Measurements from ENCODE around the gene NMT1.

The NMT1 gene

GRCh38 chr17:45096926-45097325, 35.8 kb downstream of the NMT1 start (continued):
- TF ChIP-seq WT1 (tag by site-specific recombination; IDR thresholded peaks at IDR 0.05), result no peak
- no peak for TF ChIP-seq ZBTB17 (tag by site-specific recombination; IDR thresholded peaks at IDR 0.05)
- TF ChIP-seq ZNF76 (tag by site-specific recombination; IDR thresholded peaks at IDR 0.05; ENCODE audit: borderline replicate concordance, low read depth), result no peak
- TF ChIP-seq HOXC10 (CRISPR knock-in tag; IDR thresholded peaks at IDR 0.05), result no peak
- no peak for TF ChIP-seq ZNF701 (tag by site-specific recombination; IDR thresholded peaks at IDR 0.05)
- TF ChIP-seq ZNF707 (tag by site-specific recombination; IDR thresholded peaks at IDR 0.05), result no peak

GRCh38 chr17:45098081-45098868, 37.2 kb downstream of the NMT1 start:
- H3K27ac ChIP-seq (ENCODE audit: extremely low read depth, low read depth, low read length), result peak overlapping the region; percentile 37; the same call in 1 of the 2 replicates
- no peak overlapping the region for H3K4me3 ChIP-seq (ENCODE audit: low read depth, low read length)
- no peaks in the 10 kb centered on the region for H3K9me3 ChIP-seq (ENCODE audit: control insufficient read depth, insufficient read depth, low read depth, low read length)
- CTCF ChIA-PET, result interaction anchor here (0.6 to 5.6 kb wide), 44 partner anchors 10 to 566 kb away, joined by 3 to 71 read pairs (median 4); partner anchors contain the start of genes ACBD4, GFAP and PLCD3
- peaks cover 60 to 90% of the 10 kb centered on the region in 2 experiments for H3K36me3 ChIP-seq (ENCODE audit: control insufficient read depth in 2 of 2, insufficient read depth in 1 of 2, low read length in 2 of 2)
- TF ChIP-seq ZNF157 (tag by site-specific recombination; IDR thresholded peaks at IDR 0.05) (peak; percentile 62; the same call in 1 of the 2 replicates), ZNF654 (tag by site-specific recombination; IDR thresholded peaks at IDR 0.05; ENCODE audit: low read depth) (no peak), ZNF707 (tag by site-specific recombination; IDR thresholded peaks at IDR 0.05) (no peak)
- no peaks in the 10 kb centered on the region for H3K4me1 ChIP-seq (ENCODE audit: control insufficient read depth, insufficient read depth, low read length)
- POLR2A ChIA-PET, result interaction anchor here (1.0 kb wide), 1 partner anchor 42 kb away, joined by 3 read pairs; no protein-coding TSS in a partner anchor

- Histone ChIP-seq H3K27ac (ENCODE audit: extremely low read depth, low read depth, low read length) (no peak overlapping the region), H3K9me3 (ENCODE audit: control insufficient read depth, insufficient read depth, low read depth, low read length) (no peaks in the 10 kb centered on the region), H3K4me1 (ENCODE audit: control insufficient read depth, insufficient read depth, low read length) (no peaks in the 10 kb centered on the region), H3K4me3 (ENCODE audit: low read depth, low read length) (no peak overlapping the region), H3K36me3 (ENCODE audit: control insufficient read depth in 2 of 2, insufficient read depth in 1 of 2, low read length in 2 of 2) (peaks cover 61 to 90% of the 10 kb centered on the region in 2 experiments)
- POLR2A ChIA-PET, result interaction anchor here (0.5 to 1.2 kb wide), 5 partner anchors 10 to 64 kb away, joined by 3 to 5 read pairs (median 3); partner anchors contain the start of gene HEXIM1
- CTCF ChIA-PET, result interaction anchor here (0.6 to 5.6 kb wide), 60 partner anchors 9 to 567 kb away, joined by 3 to 71 read pairs (median 4); partner anchors contain the start of genes ACBD4, DCAKD, EFTUD2 and GFAP
- TF ChIP-seq ZNF623 (tag by site-specific recombination; IDR thresholded peaks at IDR 0.05) (no peak), ZFP69B (tag by site-specific recombination; IDR thresholded peaks at IDR 0.05) (no peak), ZNF324 (tag by site-specific recombination; IDR thresholded peaks at IDR 0.05) (no peak), ZNF571 (tag by site-specific recombination; IDR thresholded peaks at IDR 0.05) (no peak), PRDM10 (tag by site-specific recombination; IDR thresholded peaks at IDR 0.05) (peak; percentile 73), GLIS1 (tag by site-specific recombination; IDR thresholded peaks at IDR 0.05) (no peak), PRDM1 (tag by site-specific recombination; IDR thresholded peaks at IDR 0.05) (peak; percentile 91), ZNF561 (tag by site-specific recombination; IDR thresholded peaks at IDR 0.05; ENCODE audit: borderline replicate concordance) (peak; percentile 80; the same call in 1 of the 2 replicates), ZEB2 (tag by site-specific recombination; IDR thresholded peaks at IDR 0.05) (0 out of 2 replicates have a peak, but pooled peaks have one; percentile 17), IKZF3 (tag by site-specific recombination; IDR thresholded peaks at IDR 0.05) (0 out of 2 replicates have a peak, but pooled peaks have one; percentile 56), ZNF776 (tag by site-specific recombination; IDR thresholded peaks at IDR 0.05; ENCODE audit: borderline replicate concordance) (no peak), ZNF16 (tag by site-specific recombination; IDR thresholded peaks at IDR 0.05; ENCODE audit: low read depth) (no peak), ZBTB48 (tag by site-specific recombination; IDR thresholded peaks at IDR 0.05) (peak; percentile 99), KLF1 (tag by site-specific recombination; IDR thresholded peaks at IDR 0.05) (no peak), FEZF1 (tag by site-specific recombination; IDR thresholded peaks at IDR 0.05) (no peak), ZNF76 (tag by site-specific recombination; IDR thresholded peaks at IDR 0.05; ENCODE audit: borderline replicate concordance, low read depth) (no peak), ZSCAN23 (tag by site-specific recombination; IDR thresholded peaks at IDR 0.05) (no peak)
- TF ChIP-seq, protein P1, sequence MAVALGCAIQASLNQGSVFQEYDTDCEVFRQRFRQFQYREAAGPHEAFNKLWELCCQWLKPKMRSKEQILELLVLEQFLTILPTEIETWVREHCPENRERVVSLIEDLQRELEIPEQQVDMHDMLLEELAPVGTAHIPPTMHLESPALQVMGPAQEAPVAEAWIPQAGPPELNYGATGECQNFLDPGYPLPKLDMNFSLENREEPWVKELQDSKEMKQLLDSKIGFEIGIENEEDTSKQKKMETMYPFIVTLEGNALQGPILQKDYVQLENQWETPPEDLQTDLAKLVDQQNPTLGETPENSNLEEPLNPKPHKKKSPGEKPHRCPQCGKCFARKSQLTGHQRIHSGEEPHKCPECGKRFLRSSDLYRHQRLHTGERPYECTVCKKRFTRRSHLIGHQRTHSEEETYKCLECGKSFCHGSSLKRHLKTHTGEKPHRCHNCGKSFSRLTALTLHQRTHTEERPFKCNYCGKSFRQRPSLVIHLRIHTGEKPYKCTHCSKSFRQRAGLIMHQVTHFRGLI (tag by site-specific recombination; IDR thresholded peaks at IDR 0.05), result no peak
Observed at GRCh38 chr17:45098869-45099616, 37.9 kb downstream of the NMT1 start.

Measured in HEK293 (cell line).